Measurements from ENCODE around the gene IPO7.
"Not testable (repeated sequence)": the region's sequence is repeated elsewhere in the genome, so short reads cannot be mapped to it uniquely, and the experiment has no call there.

IPO7 gene

GRCh38 chr11:9384535-9385326, at the start of gene IPO7:
Gene IPO7 (plus strand): TSS chr11:9384652. CDS start chr11:9384764, 112 bp downstream.
- no peak for DNase-seq

GRCh38 chr11:9341638-9342178, 42.7 kb upstream of the IPO7 start:
- no peak for DNase-seq

DNA sequence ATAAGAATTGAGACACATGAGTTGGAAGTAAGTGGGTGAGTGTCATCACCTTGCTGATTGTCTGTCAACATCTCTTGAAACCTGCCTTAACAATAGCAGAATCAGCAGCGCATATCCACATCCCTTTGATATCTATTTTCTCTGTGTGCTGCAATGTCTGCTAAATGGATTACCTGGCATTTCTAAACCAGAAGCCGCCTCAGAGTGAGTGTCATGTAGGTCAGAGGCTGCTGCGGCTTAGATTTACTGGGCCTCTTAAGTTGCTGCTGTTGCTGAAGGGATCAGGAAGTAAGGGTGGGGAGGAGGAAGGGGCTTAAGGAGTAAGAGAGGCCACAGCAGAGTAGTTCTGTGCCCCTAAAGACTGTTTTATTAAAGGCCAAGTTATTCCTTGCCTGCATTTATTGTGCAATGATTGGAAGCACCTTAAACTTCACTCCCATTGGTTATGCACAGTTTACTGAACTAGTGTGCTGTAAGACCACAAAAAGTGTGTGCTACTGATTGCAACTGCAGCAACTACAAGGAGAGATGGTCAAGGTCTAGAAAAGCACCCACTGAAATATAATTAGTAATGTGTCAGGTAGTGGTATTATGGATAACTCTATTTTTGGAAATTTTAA, 40.3 kb upstream of the IPO7 start:
- DNase-seq = no peak

- no peak for DNase-seq
Measured at GRCh38 chr11:9347100-9347499, 37.4 kb upstream of the IPO7 start.

DNA sequence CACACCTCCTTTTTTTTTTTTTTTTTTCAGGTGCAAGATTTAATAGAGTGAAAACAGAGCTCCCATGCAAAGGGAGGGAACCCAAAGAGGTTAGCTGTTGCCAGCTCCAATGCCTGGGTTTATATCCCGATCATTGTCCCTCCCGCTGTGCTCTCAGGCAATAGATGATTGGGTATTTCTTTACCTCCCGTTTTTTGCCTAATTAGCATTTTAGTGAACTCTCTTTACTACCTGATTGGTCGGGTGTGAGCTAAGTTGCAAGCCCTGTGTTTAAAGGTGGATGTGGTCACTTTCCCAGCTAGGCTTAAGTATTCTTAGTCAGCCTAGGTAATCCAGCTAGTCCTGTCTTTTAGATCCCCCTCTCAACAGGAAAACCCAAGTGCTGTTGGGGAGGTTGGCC, 36.7 kb upstream of the IPO7 start:
- DNase-seq = not testable (repeated sequence)

- DNase-seq = no peak
Measured at GRCh38 chr11:9351321-9351881, 33.1 kb upstream of the IPO7 start.

- no peak for DNase-seq
Measured at GRCh38 chr11:9357041-9357440, 27.4 kb upstream of the IPO7 start.

- not testable (repeated sequence) for DNase-seq
Measured at GRCh38 chr11:9360862-9361622, 23.4 kb upstream of the IPO7 start.

DNA sequence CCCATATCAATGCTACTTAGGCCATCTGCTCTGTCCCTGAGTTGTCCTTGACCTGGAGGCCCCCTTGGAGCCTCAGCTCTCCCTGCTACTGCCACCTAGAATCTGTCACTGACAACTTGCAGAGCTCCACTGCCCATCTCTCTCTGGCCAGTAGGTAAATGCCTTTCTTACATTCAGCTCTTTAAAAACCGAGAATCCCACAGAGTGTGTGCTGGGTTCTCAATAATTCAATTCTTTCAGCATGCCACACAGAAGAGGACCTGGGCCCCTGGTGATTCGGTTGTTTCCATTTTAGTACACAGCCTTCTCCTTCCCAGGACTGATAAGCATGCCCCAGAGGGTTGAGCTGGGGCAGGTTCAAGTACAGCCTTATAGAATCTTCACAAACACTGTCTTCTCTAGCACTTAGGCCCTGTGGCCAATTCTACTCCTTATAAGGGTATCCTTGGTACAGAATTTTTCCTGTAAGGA, 22.0 kb upstream of the IPO7 start:
- DNase-seq = no peak

DNA sequence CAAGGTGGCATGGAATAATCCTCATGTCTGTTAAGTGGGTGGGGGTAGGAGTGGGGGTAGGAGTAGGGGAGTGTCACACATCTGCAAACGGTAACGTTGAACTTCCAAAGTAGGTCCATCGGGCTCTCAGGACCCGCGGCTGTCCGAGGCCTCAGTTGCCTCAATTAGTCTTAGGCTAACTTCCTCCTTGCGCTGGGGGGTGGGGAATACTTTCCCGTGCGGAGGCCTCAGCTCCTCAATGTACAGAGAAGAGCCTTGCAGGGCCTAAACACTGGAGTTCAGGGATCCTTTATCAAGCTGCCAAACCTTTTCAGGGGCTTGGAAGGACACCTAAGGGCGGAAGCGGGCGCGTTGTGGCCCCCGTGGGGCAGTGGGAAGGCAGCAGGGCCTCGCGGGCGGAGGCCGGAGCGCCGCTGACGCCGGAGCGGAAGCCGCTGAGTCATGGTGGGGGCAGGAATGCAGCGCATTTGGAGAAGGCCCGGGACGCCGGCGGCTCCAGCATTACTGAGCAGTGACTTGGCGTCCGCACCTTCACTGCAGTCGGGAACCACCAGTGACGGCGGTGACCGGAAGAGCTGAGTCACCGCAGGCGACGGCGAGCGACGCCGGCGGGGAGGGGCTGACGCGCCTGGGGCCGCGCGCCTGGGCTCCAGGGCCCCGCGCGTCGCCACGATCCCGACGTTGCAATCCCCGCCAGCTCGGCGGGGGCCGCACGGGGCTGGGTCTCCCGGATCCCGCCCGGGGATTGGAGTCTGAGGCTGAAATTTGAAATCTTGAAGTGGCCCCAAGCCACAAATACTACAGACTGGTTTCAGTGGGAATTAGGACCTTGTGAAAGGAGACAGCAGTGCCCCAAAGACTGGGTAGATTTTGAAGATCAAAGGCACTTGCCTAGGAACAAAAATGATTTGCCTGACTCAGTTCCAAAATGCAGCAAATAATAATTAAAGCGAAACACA, 20.2 kb upstream of the IPO7 start:
- peak; percentile 43 for DNase-seq

GRCh38 chr11:9367551-9367950, 16.9 kb upstream of the IPO7 start:
- DNase-seq = no peak

GRCh38 chr11:9377036-9377435, 7.4 kb upstream of the IPO7 start:
- no peak for DNase-seq

- peak; percentile 19 for DNase-seq
Measured at GRCh38 chr11:9379041-9379440, 5.4 kb upstream of the IPO7 start.

DNA sequence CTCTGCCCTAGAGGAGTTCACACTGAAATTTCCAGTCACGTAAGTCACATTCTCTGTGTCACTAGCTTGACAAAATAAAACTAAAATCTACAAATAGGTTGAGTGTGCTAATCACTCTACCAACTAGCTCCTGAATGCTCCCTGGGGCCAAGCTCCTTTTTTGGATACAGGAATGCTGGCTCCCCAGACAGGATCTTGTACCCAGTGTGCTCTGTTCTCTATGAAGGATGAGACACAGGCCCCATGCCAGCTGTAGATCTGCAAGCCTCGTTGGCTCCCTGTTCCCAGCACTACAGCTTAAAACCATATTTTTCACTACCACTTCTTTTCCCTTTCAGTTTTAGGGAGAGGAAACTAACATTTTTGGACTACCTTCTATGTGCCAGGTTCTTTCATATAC, 3.7 kb upstream of the IPO7 start:
- no peak for DNase-seq

- no peak for DNase-seq
Measured at GRCh38 chr11:9385327-9385899, 961 bp downstream of the IPO7 start.

DNA sequence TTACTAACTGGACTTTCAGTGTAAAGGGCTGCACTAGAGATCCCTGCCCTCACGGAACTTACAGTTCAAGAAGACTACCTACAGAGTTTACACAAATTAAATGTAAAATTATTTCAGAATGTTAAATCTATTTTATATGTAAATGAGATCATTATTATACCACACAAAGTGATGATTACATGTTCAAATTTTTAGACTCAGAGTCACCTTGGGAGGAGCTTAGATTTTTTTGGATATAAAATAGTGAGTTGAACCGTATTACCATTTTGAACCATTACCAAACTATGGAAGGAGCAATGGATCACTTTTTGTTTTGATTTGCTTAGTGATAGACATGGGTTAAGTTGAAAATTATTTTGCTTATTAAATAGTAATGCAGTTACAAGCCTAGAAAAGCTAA, 1.6 kb downstream of the IPO7 start:
- no peak for DNase-seq

- DNase-seq = no peak
Measured at GRCh38 chr11:9386901-9387300, 2.4 kb downstream of the IPO7 start.

- no peak for DNase-seq
Measured at GRCh38 chr11:9396310-9396709, 11.9 kb downstream of the IPO7 start.

- no peak for DNase-seq
Measured at GRCh38 chr11:9396752-9397151, 12.3 kb downstream of the IPO7 start.

- DNase-seq = no peak
Measured at GRCh38 chr11:9397746-9398680, 13.6 kb downstream of the IPO7 start.

All from SHP77 treated with DMSO at 0.1 percent for 48 hours (cell line).